Measurements from ENCODE around the gene SAPCD2. TPM values are rescaled to one million over a fixed set of nuclear protein-coding genes. Genes with fewer than 3 reads are reported as not detected.

SAPCD2 gene
- polyA plus RNA-seq, 1 donor from 2014 or later = 0.22 TPM

DNA sequence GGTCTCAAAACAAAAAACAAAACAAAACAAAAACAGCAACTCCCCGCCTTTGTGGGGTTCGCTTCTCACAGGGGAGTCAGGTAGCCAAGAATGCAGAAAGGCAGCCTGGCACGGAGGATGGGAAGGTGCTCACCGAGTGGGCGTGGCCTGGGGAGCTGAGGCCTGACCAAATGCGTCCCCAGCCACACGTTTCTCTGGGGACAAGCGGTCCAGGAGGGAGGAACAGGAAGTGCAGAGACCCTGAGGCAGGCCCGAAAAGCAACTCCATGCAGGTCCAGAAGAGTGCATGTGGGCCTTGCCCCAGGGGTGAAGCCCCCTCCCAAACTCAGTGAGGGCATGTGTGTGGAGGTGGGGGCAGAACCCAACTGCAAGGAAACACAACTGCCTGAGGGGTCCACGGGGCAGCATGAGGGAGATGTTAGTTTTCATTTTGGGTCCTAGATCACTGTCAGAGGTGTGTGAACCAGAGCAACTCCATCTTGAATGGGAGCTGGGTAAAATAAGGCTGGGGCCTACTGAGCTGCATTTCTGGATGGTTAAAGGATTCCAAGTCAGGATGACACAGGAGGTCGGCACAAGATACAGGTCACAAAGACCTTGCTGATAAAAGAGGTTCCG, 4.4 kb upstream of the SAPCD2 start:
- no peak overlapping the region for H3K27ac ChIP-seq (ENCODE audit: low read length)
- no peak overlapping the region for H3K4me2 ChIP-seq (ENCODE audit: low read length)
- H3K9me3 ChIP-seq (ENCODE audit: low read length) = no peaks in the 10 kb centered on the region
- no peaks in the 10 kb centered on the region for H4K20me1 ChIP-seq (ENCODE audit: insufficient read depth)
- H3K79me2 ChIP-seq (replicated peaks; ENCODE audit: insufficient read depth, low read length) = no peaks in the 10 kb centered on the region
- peaks cover 49% of the 10 kb centered on the region for H3K27me3 ChIP-seq (ENCODE audit: insufficient read depth, low read depth, low read length)
- H3K9ac ChIP-seq (ENCODE audit: low read length) = no peak overlapping the region
- H3K36me3 ChIP-seq (ENCODE audit: insufficient read depth, low read length) = no peaks in the 10 kb centered on the region
- H2AFZ ChIP-seq (ENCODE audit: low read depth, low read length) = no peak overlapping the region
- no peaks in the 10 kb centered on the region for H3F3A ChIP-seq (ENCODE audit: insufficient read depth, low read length, poor library complexity, severe bottlenecking)
- no peak for TF ChIP-seq TAF1 (IDR thresholded peaks at IDR 0.05; ENCODE audit: low read depth)
- TF ChIP-seq REST (IDR thresholded peaks at IDR 0.05; ENCODE audit: borderline replicate concordance) = no peak
- no peak for TF ChIP-seq POLR2AphosphoS5 (IDR thresholded peaks at IDR 0.05)
- TF ChIP-seq CTCF (IDR thresholded peaks at IDR 0.05; ENCODE audit: poor library complexity, severe bottlenecking) = no peak
- no peak for TF ChIP-seq EZH2 (IDR thresholded peaks at IDR 0.05; ENCODE audit: borderline replicate concordance, insufficient read depth, low read length, poor library complexity, severe bottlenecking)
- TF ChIP-seq MXI1 (conservative IDR thresholded peaks at IDR 0.05; ENCODE audit: poor library complexity, severe bottlenecking) = no peak
- no peak for TF ChIP-seq RAD21 (conservative IDR thresholded peaks at IDR 0.05)
- no peak for TF ChIP-seq EP300 (conservative IDR thresholded peaks at IDR 0.05; ENCODE audit: poor library complexity, severe bottlenecking)
- TF ChIP-seq SMC3 (conservative IDR thresholded peaks at IDR 0.05; ENCODE audit: poor library complexity) = no peak
- no peak overlapping the region for H3K4me3 ChIP-seq (ENCODE audit: low read length)
- no peaks in the 10 kb centered on the region for H3K9me2 ChIP-seq (ENCODE audit: insufficient read depth, low read length)

DNA sequence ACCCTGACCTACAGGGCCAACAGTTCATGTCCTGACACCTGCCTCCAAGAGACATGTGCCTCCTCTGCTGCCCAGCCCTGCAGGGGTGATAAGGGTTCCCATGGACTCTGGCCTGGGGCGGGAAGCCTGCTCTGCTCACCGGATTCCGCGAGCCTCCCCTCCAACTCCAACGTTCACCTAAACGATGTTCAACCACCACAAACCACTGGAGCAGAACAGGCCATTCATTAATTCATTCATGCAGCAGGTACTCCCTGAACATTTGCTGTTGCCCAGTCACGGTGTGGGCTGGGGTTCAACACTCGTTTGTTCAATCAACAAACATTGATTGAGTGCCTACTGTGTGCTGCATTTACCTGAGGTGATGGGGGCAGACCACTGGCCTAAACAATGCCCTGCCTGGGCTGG, 3.6 kb upstream of the SAPCD2 start:
- Histone ChIP-seq H4K20me1 (ENCODE audit: insufficient read depth) (no peaks in the 10 kb centered on the region), H3K4me2 (ENCODE audit: low read length) (no peak overlapping the region), H3K9me3 (ENCODE audit: low read length) (no peaks in the 10 kb centered on the region), H3K79me2 (replicated peaks; ENCODE audit: insufficient read depth, low read length) (no peaks in the 10 kb centered on the region), H3K36me3 (ENCODE audit: insufficient read depth, low read length) (no peaks in the 10 kb centered on the region), H2AFZ (ENCODE audit: low read depth, low read length) (no peak overlapping the region), H3K27ac (ENCODE audit: low read length) (no peak overlapping the region), H3K27me3 (ENCODE audit: insufficient read depth, low read depth, low read length) (peaks cover 49% of the 10 kb centered on the region), H3K9me2 (ENCODE audit: insufficient read depth, low read length) (no peaks in the 10 kb centered on the region), H3K4me3 (ENCODE audit: low read length) (no peak overlapping the region), H3K9ac (ENCODE audit: low read length) (no peak overlapping the region), H3F3A (ENCODE audit: insufficient read depth, low read length, poor library complexity, severe bottlenecking) (no peaks in the 10 kb centered on the region)
- no peak for TF ChIP-seq POLR2AphosphoS5 (IDR thresholded peaks at IDR 0.05)
- no peak for TF ChIP-seq EZH2 (IDR thresholded peaks at IDR 0.05; ENCODE audit: borderline replicate concordance, insufficient read depth, low read length, poor library complexity, severe bottlenecking)
- TF ChIP-seq TAF1 (IDR thresholded peaks at IDR 0.05; ENCODE audit: low read depth) = no peak
- no peak for TF ChIP-seq RAD21 (conservative IDR thresholded peaks at IDR 0.05)
- TF ChIP-seq EP300 (conservative IDR thresholded peaks at IDR 0.05; ENCODE audit: poor library complexity, severe bottlenecking) = no peak
- TF ChIP-seq MXI1 (conservative IDR thresholded peaks at IDR 0.05; ENCODE audit: poor library complexity, severe bottlenecking) = no peak
- no peak for TF ChIP-seq CTCF (IDR thresholded peaks at IDR 0.05; ENCODE audit: poor library complexity, severe bottlenecking)
- TF ChIP-seq SMC3 (conservative IDR thresholded peaks at IDR 0.05; ENCODE audit: poor library complexity) = no peak
- no peak for TF ChIP-seq REST (IDR thresholded peaks at IDR 0.05; ENCODE audit: borderline replicate concordance)
